UCSD-AML1 (cell line): Measurements from ENCODE around the gene ZNF552.
"Not testable (repeated sequence)": the region's sequence is repeated elsewhere in the genome, so short reads cannot be mapped to it uniquely, and the experiment has no call there.

Experiments used
- DNase-seq: peaks from one replicate; lab custom pipeline; 2025; ENCODE audit not compliant: unreplicated experiment; lab: John Stamatoyannopoulos, UW

The ZNF552 gene

DNA sequence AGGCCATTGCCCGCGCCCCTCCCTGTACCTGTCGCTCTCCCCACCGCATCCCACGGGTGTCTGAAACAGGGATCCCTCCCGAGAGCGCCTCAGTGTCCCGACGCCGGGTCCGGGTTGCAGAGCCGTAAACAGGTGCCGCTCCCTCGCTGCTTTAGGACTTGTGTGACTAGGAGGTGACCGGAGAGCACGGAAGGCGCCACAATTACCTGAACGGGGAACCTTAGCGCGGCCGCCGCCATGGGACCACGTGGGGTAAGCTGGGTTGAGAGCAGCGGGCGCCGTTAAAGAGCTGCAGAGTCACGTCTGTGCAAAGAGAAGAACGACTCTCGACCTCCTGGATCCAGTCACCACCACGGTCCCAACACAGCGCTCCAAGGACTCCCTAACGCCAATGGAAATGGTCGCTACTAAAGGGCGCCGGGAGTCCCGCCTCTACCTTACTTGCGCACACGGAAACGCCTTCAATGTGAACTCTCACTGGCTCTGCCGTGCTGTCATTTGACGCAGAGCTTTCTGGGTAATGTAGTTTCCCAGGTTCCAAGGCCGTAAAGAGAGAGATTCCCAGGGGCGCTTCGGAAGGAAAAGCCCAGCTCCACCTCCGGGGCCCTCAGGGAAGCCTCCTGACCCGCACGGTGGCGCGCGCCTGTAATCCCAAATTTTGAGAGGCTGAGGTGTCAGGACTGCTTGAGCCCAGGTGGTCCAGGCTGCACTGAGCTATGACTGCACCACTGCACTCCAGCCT, at the start of gene ZNF552:
ZNF552 (minus strand) TSS at position 409 of the 742 bp plus-strand sequence; CDS start at position 239, 170 bp downstream.
- DNase-seq: peak; percentile 82

GRCh38 chr19:57862351-57862750, 47.6 kb upstream of the ZNF552 start:
- DNase-seq: not testable (repeated sequence)

DNA sequence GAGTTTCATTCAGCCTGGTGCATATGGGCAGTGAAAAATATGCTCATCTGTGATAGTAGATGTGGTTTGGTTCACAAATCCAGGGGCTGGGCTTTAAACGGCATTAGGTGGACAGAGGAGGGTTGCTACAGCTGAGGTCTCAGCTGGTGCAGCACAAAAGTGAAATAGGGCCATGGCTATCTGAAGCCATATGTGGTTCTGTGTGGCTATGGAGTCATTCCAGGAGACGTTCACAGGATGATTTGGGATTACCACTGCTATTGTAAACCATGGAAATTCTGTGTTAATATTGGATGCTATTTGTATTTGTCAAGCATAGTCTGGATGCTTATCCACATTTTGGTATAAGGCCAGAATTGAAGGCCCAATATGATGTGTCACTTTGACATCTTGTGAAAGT, 39.4 kb upstream of the ZNF552 start:
- DNase-seq: not testable (repeated sequence)

DNA sequence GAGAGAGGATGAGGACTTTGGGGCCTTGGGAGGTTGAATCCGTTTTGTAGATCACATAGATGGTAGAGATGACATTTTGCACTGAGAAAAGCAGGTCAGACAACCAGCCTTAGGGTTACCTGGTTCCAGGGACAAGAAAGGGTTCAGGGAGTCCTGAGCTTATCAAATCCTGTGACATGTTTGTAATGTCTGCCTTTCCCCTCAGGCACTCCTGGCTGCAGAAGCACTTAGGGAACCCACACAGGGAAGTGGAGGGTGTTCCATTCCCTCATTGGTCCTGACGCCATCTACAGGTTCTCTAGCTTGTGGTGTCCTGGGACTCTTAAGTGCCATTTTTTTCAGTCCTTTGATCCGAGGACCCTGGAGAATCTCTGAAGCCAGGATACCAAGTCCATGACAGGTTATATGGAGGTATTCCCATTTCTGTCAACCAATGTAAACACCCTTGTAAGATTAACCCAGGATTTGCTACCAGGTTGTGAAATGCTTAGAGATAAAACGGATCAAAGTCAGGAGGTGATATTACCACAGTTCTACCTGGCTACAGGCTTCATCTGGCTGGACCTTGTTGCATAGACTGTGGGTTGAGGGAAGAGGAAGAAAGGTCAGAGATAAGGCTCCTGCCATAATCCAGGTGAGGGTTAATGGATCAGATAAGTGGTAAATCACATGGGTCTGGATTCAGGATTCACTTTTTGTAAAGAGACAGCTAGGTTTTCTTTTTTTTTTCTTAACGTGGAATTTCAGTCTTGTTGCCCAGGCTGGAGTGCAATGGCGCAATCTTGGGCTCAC, 37.3 kb upstream of the ZNF552 start:
- not testable (repeated sequence) for DNase-seq

DNA sequence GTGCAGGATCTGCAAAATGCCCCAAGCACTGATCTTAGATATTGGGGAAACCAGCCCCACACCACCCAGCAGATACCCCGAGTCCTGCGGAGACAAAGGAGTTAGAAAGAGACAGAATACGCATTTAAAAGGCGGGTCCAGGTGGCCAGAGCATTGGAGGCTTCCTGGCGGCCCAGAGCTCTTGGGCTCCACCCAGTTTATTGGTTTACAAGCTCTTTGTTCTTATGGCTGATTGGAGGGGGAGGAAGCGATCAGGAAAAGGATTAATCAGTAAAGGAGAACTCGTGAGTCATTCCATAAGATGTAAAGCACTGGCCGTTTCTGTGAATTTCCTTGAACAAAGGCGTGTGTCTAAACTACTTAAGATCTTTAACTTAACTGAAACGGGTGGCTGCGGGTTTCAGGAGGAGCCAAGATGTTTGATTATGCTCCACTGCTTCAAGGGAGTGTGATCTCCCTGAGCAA, 35.9 kb upstream of the ZNF552 start:
- no peak for DNase-seq

- DNase-seq: peak; percentile 65
Measured at GRCh38 chr19:57849666-57850473, 35.2 kb upstream of the ZNF552 start, which contains the start of gene ZNF587. Gene ZNF587, plus strand, starts transcription at chr19:57849859. Its CDS starts 180 bp downstream, at chr19:57850039.

GRCh38 chr19:57849162-57849665, 34.5 kb upstream of the ZNF552 start:
- DNase-seq: peak; percentile 33

DNA sequence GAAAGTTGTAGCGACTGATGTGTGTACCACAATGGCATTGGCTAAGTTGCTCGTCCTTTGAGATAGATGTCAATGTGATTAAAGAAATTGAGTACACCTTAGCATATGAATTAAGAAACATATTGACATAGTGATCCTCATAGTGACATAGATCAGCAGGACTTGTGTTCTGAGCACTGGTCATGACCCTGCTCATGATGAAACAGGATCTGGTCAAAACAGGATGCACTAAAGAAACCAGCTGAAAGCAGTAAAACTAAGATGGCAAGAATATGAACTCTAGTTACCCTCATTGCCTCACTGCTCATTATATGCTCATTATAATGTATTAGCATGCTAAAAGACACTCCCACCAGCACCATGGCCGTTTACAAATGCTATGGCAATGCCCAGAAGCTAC, 32.5 kb upstream of the ZNF552 start:
- not testable (repeated sequence) for DNase-seq

- no peak for DNase-seq
Measured at GRCh38 chr19:57841122-57841763, 26.5 kb upstream of the ZNF552 start.

GRCh38 chr19:57838622-57839191, 24.0 kb upstream of the ZNF552 start:
- DNase-seq: not testable (repeated sequence)

DNA sequence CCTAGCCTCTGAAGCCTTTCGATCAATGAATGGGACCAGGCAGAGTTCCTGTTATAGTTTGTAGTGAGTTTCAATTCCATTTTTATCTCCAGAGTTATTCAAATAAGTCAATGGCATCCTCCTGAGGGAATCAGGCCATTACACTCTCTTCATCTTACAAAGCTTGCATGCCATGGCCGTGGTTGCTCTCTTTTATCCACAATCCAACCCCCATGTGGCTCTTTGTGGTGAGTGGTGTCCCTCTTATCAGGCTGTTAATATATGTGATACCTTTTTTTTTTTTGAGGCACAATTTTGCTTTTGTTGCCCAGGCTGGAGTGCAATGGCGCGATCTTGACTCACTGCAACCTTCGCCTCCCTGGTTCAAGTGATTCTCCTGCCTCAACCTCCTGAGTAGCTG, 22.3 kb upstream of the ZNF552 start:
- not testable (repeated sequence) for DNase-seq

DNA sequence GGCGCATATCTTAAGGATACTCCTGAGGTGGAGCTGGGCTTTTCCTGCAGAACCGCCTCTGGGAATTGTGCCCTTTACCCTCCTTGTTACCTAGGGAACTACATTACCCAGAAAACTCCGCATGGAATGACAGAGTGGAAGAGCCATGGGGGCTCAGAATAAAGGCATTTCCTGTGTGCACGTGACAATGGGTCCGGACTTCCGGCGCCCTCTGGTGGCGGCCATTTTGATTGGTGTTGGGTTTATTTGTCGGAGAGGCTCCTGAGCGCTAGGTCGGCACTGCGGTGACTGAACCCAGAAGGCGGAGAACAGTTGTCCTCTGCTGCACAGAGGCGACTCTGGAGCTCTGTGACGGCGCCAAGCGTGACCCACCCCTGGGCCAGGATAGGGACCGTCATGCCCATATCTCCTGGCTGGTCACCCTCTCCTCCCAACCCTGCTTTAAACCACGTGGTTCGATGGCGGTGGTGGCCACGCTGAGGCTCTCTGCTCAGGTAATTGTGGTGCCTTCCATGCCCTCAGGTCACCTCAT, 15.4 kb upstream of the ZNF552 start, which contains the start of gene ZNF587B:
ZNF587B (plus strand) TSS at position 229 of the 532 bp plus-strand sequence; CDS start at position 459, 230 bp downstream.
- peak; percentile 36 for DNase-seq

DNA sequence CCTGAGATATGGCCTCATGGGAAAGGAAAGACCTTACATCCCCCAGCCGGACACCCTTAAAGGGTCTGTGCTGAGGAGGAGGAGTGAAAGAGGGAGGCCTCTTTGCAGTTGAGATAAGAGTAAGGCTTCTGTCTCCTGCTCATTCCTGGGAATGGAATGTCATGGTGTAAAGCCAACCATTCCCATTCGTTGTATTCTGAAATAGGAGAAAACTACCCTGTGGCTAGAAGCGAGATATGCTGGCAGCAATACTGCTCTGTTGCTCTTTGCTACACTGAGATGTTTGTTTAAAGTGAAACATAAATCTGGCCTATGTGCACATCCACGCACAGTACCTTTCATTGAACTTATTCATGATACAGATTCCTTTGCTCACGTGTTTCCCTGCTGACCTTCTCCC, 14.6 kb upstream of the ZNF552 start:
- DNase-seq: no peak

GRCh38 chr19:57825511-57825910, 10.8 kb upstream of the ZNF552 start:
- DNase-seq: no peak

DNA sequence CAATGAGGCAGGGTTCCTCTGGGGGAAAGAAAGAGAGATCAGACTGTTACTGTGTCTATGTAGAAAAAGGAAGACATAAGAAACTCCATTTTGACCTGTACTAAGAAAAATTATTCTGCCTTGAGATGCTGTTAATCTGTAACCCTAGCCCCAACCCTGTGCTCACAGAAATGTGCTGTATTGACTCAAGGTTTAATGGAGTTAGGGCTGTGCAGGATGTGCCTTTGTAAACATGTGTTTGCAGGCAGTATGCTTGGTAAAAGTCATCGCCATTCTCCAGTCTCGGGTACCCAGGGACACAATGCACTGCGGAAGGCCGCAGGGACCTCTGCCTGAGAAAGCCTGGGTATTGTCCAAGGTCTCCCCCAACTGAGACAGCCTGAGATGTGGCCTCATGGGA, 8.9 kb upstream of the ZNF552 start:
- not testable (repeated sequence) for DNase-seq

DNA sequence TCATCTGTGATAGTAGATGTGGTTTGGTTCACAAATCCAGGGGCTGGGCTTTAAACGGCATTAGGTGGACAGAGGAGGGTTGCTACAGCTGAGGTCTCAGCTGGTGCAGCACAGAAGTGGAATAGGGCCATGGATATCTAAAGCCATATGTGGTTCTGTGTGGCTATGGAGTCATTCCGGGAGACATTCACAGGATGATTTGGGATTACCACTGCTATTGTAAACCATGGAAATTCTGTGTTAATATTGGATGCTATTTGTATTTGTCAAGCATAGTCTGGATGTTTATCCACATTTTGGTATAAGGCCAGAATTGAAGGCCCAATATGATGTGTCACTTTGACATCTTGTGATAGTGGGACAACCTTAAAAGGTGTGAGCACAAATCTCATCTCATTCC, 8.4 kb upstream of the ZNF552 start:
- not testable (repeated sequence) for DNase-seq

GRCh38 chr19:57821501-57821900, 6.8 kb upstream of the ZNF552 start:
- DNase-seq: not testable (repeated sequence)

DNA sequence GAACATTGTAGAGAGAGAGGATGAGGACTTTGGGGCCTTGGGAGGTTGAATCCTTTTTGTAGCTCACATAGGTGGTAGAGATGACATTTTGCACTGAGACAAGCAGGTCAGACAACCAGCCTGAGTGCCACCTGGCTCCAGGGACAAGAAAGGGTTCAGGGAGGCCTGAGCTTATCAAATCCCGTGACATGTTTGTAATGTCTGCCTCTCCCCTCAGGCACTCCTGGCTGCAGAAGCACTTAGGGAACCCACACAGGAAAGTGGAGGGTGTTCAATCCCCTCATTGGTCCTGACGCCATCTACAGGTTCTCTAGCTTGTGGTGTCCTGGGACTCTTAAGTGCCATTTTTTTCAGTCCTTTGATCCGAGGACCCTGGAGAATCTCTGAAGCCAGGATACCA, 6.4 kb upstream of the ZNF552 start:
- not testable (repeated sequence) for DNase-seq

GRCh38 chr19:57820599-57820998, 5.9 kb upstream of the ZNF552 start:
- no peak for DNase-seq
